ENCODE data around the gene ZNF653. TPM values are rescaled to one million over a fixed set of nuclear protein-coding genes. Genes with fewer than 3 reads are reported as not detected.
"Not testable (repeated sequence)": the region's sequence is repeated elsewhere in the genome, so short reads cannot be mapped to it uniquely, and the experiment has no call there.

Gene ZNF653
- total RNA-seq, 1 experiment from 2014 or later, result 21.8 TPM

GRCh38 chr19:11461453-11461852 is 44.2 kb downstream of the ZNF653 start:
- no peak for DNase-seq (ENCODE audit: low spot score)
- in situ Hi-C loops (cut with HindIII; ENCODE audit: low sequenced_read_pairs), result no loop called here

- in situ Hi-C loops (cut with HindIII; ENCODE audit: low sequenced_read_pairs), result no loop called here
- no peak for DNase-seq (ENCODE audit: low spot score)
Observed at GRCh38 chr19:11460207-11460606, 45.4 kb downstream of the ZNF653 start.

GRCh38 chr19:11458912-11459311 is 46.7 kb downstream of the ZNF653 start:
- in situ Hi-C loops (cut with HindIII; ENCODE audit: low sequenced_read_pairs); DNase-seq (ENCODE audit: low spot score): not testable (repeated sequence)

- DNase-seq (ENCODE audit: low spot score), result no peak
- in situ Hi-C loops (cut with HindIII; ENCODE audit: low sequenced_read_pairs), result no loop called here
Observed at GRCh38 chr19:11458236-11458900, 47.3 kb downstream of the ZNF653 start.

GRCh38 chr19:11457831-11458230 is 47.8 kb downstream of the ZNF653 start:
- in situ Hi-C loops (cut with HindIII; ENCODE audit: low sequenced_read_pairs), result no loop called here
- no peak for DNase-seq (ENCODE audit: low spot score)

- DNase-seq (ENCODE audit: low spot score), result no peak
- in situ Hi-C loops (cut with HindIII; ENCODE audit: low sequenced_read_pairs), result no loop called here
Observed at GRCh38 chr19:11457115-11457514, 48.5 kb downstream of the ZNF653 start.

GRCh38 chr19:11456659-11457058 is 49.0 kb downstream of the ZNF653 start:
- in situ Hi-C loops (cut with HindIII; ENCODE audit: low sequenced_read_pairs), result no loop called here
- no peak for DNase-seq (ENCODE audit: low spot score)

GRCh38 chr19:11455233-11455554 is 50.4 kb downstream of the ZNF653 start:
- in situ Hi-C loops (cut with HindIII; ENCODE audit: low sequenced_read_pairs); DNase-seq (ENCODE audit: low spot score): not testable (repeated sequence)

GRCh38 chr19:11453468-11454341 is 51.9 kb downstream of the ZNF653 start:
- DNase-seq (ENCODE audit: low spot score), result no peak
- in situ Hi-C loops (cut with HindIII; ENCODE audit: low sequenced_read_pairs), result no loop called here

- in situ Hi-C loops (cut with HindIII; ENCODE audit: low sequenced_read_pairs), result no loop called here
- DNase-seq (ENCODE audit: low spot score), result no peak
Observed at GRCh38 chr19:11452620-11453310, 52.9 kb downstream of the ZNF653 start.

GRCh38 chr19:11451871-11452619 is 53.6 kb downstream of the ZNF653 start:
- no peak for DNase-seq (ENCODE audit: low spot score)
- in situ Hi-C loops (cut with HindIII; ENCODE audit: low sequenced_read_pairs), result no loop called here

- in situ Hi-C loops (cut with HindIII; ENCODE audit: low sequenced_read_pairs), result no loop called here
- DNase-seq (ENCODE audit: low spot score), result no peak
Observed at GRCh38 chr19:11451327-11451870, 54.2 kb downstream of the ZNF653 start.

- no peak for DNase-seq (ENCODE audit: low spot score)
- in situ Hi-C loops (cut with HindIII; ENCODE audit: low sequenced_read_pairs), result no loop called here
Observed at GRCh38 chr19:11450570-11451326, 54.9 kb downstream of the ZNF653 start.

GRCh38 chr19:11448923-11449554 is 56.6 kb downstream of the ZNF653 start:
- no peak for DNase-seq (ENCODE audit: low spot score)
- in situ Hi-C loops (cut with HindIII; ENCODE audit: low sequenced_read_pairs), result no loop called here

- in situ Hi-C loops (cut with HindIII; ENCODE audit: low sequenced_read_pairs), result no loop called here
- DNase-seq (ENCODE audit: low spot score), result no peak
Observed at GRCh38 chr19:11448410-11448809, 57.2 kb downstream of the ZNF653 start.

- in situ Hi-C loops (cut with HindIII; ENCODE audit: low sequenced_read_pairs), result no loop called here
- DNase-seq (ENCODE audit: low spot score), result no peak
Observed at GRCh38 chr19:11447347-11448262, 58.0 kb downstream of the ZNF653 start.

GRCh38 chr19:11446652-11447301 is 58.9 kb downstream of the ZNF653 start:
- in situ Hi-C loops (cut with HindIII; ENCODE audit: low sequenced_read_pairs), result no loop called here

More at GRCh38 chr19:11446652-11447301, 58.9 kb downstream of the ZNF653 start:
- peak; percentile 61 for DNase-seq (ENCODE audit: low spot score)

Data from G401 (cell line).